Measurements from ENCODE around the gene WFDC5.

- TF ChIP-seq CTCF (IDR thresholded peaks at IDR 0.05) = no peak
- TF ChIP-seq JUND (IDR thresholded peaks at IDR 0.05) = no peak
- TF ChIP-seq EP300 (IDR thresholded peaks at IDR 0.05; ENCODE audit: borderline replicate concordance in 1 of 2, low read depth in 1 of 2, low read length in 1 of 2) = no peak
- no peak for TF ChIP-seq USF2 (IDR thresholded peaks at IDR 0.05; ENCODE audit: borderline replicate concordance, low read depth, low read length)
- TF ChIP-seq POLR2AphosphoS5 (IDR thresholded peaks at IDR 0.05; ENCODE audit: low read depth, low read length) = no peak
- no peak for TF ChIP-seq NRF1 (IDR thresholded peaks at IDR 0.05; ENCODE audit: low read depth, low read length)
- no peak for TF ChIP-seq MAX (IDR thresholded peaks at IDR 0.05; ENCODE audit: low read depth)
Observed at GRCh38 chr20:45101333-45101850, 13.6 kb downstream of the WFDC5 start.

Measured in SK-N-SH (cell line).